GM12873 (cell line): ENCODE results near the gene PUSL1.

ENCODE experiments used
- TF ChIP-seq, protein P1 (sequence below): IDR thresholded peaks from 2 replicates; pipeline ENCODE4 v1.5.1; 2012; ENCODE audit warnings: low read depth, mild to moderate bottlenecking, moderate library complexity, low read length, control low read depth; ENCODE audit not compliant: insufficient read depth; ENCODE audit errors: missing control alignments

PUSL1 gene

DNA sequence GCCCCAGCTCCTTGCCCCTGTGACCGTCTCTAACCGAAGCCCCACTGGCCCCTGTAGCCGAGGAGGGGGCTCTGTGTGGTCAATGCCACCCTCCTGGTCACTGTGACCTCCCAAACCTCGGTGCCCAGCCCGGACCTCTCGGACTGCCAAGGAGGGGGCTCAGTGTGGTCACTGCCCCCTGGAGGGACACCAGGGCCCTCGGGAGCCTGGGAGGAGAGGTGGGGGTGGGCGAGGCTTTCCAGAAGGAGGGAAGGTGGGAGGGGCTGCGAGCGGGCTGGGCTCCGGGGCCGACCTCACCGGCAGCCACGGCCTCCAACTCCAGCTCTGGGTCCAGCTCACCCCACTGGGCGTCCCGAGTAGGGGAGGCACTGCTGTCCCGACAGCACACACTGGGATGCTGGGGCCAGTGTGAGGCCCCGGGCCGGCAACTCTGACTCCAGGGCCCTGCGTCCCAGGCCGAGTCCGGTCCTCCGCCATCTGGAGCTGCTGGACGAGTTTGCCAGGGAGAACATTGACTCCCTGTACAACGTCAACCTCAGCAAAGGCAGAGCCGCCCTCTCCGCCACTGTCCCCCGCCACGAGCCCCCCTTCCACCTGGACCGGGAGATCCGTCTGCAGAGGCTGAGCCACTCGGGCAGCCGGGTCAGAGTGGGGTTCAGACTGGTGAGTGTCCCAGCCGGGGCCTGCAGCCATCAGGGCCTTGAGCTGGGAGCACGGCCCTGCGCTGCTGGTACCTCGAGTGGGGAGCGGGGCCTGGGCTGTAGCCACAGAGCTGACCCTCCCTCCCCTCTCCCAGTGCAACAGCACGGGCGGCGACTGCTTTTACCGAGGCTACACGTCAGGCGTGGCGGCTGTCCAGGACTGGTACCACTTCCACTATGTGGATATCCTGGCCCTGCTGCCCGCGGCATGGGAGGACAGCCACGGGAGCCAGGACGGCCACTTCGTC, 21.8 kb upstream of the PUSL1 start:
- TF ChIP-seq, protein P1, sequence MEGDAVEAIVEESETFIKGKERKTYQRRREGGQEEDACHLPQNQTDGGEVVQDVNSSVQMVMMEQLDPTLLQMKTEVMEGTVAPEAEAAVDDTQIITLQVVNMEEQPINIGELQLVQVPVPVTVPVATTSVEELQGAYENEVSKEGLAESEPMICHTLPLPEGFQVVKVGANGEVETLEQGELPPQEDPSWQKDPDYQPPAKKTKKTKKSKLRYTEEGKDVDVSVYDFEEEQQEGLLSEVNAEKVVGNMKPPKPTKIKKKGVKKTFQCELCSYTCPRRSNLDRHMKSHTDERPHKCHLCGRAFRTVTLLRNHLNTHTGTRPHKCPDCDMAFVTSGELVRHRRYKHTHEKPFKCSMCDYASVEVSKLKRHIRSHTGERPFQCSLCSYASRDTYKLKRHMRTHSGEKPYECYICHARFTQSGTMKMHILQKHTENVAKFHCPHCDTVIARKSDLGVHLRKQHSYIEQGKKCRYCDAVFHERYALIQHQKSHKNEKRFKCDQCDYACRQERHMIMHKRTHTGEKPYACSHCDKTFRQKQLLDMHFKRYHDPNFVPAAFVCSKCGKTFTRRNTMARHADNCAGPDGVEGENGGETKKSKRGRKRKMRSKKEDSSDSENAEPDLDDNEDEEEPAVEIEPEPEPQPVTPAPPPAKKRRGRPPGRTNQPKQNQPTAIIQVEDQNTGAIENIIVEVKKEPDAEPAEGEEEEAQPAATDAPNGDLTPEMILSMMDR, result no peak

DNA sequence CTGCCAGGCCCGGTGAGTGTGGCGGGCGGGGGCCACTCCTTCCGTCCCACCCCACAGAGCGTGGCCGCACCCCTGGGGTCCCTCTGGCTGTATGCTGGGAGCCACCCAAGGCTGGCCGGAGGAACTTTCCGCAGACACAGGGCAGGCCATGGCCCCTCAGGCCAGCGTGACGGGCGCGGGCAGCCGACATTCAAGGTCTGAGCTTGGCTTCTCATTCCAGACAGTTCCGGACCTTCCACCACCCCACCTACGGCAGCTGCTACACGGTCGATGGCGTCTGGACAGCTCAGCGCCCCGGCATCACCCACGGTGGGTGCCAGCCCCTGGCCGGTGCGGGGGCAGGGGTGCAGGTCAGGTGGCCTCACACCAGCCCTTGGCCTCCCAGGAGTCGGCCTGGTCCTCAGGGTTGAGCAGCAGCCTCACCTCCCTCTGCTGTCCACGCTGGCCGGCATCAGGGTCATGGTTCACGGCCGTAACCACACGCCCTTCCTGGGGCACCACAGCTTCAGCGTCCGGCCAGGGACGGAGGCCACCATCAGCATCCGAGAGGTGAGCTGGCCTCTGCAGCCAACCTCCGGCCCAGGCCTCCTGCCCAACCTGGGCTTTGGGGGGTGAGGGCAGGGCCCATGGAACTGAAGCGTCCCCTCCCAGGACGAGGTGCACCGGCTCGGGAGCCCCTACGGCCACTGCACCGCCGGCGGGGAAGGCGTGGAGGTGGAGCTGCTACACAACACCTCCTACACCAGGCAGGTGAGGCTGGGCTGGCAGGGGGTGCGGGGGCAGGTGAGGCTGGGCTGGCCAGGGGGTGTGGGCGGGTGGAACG, 20.9 kb upstream of the PUSL1 start:
- TF ChIP-seq, protein P1, result no peak

DNA sequence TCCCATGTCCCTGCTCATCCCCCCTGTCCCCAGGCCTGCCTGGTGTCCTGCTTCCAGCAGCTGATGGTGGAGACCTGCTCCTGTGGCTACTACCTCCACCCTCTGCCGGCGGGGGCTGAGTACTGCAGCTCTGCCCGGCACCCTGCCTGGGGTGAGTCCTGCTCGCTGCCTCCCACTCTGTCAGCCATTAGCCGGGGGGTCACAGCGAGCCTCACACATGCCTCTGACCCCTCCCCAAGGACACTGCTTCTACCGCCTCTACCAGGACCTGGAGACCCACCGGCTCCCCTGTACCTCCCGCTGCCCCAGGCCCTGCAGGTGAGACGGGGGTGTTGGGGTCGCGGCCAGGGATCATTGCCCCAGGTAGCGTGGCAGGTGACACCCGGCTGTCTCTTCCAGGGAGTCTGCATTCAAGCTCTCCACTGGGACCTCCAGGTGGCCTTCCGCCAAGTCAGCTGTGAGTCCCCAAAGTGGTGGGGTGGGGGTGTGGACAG, 18.1 kb upstream of the PUSL1 start:
- TF ChIP-seq, protein P1, result peak; percentile 64

DNA sequence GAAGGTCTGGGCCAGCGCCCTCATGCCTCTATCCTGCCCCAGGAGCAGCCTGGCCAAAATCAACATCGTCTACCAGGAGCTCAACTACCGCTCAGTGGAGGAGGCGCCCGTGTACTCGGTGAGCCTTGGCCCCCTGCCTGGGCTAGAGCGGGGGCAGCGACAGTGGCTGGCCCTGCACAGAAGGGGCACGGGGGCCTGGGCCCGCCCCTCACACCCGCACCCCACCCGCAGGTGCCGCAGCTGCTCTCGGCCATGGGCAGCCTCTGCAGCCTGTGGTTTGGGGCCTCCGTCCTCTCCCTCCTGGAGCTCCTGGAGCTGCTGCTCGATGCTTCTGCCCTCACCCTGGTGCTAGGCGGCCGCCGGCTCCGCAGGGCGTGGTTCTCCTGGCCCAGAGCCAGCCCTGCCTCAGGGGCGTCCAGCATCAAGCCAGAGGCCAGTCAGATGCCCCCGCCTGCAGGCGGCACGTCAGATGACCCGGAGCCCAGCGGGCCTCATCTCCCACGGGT, 17.3 kb upstream of the PUSL1 start:
- TF ChIP-seq, protein P1, result no peak

DNA sequence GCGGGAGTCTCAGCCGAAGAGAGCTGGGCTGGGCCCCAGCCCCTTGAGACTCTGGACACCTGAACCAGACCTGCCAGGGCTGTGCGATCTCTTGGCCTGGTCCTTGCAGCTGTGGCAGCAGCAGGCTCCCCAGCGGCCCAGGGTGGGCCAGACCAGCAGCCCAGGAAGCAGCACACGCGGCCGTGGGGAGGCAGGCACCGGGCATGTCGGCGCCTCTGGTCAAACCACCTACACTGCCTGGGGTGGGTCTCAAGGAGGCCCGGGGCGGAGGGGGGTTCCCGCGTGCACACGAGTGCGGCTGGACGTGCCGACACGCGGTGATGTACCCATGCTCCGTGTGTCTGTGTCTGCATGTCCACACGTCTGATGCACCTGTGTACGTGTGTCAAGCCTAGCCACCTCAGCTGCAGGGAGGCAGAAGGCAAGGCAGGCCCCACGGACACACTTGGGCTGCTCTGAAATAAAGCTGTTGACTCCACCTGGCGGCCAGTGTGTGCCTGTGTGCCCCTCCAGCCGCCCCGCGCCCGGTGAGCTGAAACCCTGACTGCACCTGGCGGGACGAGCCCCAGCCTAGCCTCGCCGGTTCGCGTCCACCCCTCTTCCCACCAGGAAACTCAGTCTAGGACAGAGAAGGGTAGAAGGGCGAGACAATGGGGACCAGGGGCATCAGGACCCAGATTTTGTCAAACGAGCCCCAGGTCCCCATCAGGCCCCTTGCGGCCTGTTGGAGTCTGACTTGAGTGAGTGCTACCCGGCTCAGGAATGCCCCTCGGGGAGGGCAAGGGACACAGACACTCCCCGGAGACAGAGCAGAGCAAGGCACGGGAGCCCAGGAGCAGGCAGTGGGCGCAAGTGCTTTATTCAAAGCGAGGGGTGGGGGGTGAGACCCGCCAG, 16.6 kb upstream of the PUSL1 start:
- TF ChIP-seq, protein P1, result peak; percentile 68

DNA sequence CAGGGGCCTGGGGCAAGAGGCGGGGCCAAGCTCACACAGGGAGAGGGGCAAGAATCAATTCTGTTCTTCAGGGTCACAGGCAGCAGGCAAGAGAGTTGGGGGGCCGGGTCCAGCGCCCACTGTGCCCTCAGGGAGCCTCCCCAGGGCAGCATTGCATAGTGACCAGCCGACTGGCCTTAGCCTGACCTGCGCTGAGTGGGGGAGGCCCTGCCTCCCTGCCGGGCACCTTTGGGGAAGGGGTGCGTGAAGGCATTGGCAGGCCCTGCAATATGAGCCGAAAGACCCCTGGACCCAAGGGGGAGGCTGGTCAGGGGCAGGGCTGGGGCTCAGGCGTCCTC, 16.0 kb upstream of the PUSL1 start:
- TF ChIP-seq, protein P1, result no peak
